DND-41 (cell line): ENCODE data around the gene TIMP1.

ENCODE experiments used
- ATAC-seq: fragments of 200-7000 bp; cut with Tn5 transposase; 3 replicates; pipeline ENCODE4 v1.9.1; 2021; ENCODE audit warnings: low read depth; ENCODE audit not compliant: insufficient read depth
- DNase-seq: peaks from one replicate; pipeline ENCODE4 v3.0.0-alpha.2; 2020
- H2AFZ ChIP-seq: 2 replicates; pipeline ENCODE4 v1.6.0; 2012; ENCODE audit warnings: low read depth, low read length
- H3K27ac ChIP-seq: 2 replicates; pipeline ENCODE4 v1.5.1; 2012; ENCODE audit warnings: low read length, inconsistent platforms
- H3K27me3 ChIP-seq: fragments of 200-600 bp; sonication (generic); 2 replicates; pipeline ENCODE4 v1.6.0; 2012; ENCODE audit warnings: low read length, mild to moderate bottlenecking, inconsistent platforms; ENCODE audit not compliant: insufficient read depth, poor library complexity
- H3K36me3 ChIP-seq: 2 replicates; pipeline ENCODE4 v1.5.1; 2012; ENCODE audit warnings: low read length, inconsistent platforms; ENCODE audit not compliant: insufficient read depth
- H3K4me1 ChIP-seq: 2 replicates; pipeline ENCODE4 v1.5.1; 2012; ENCODE audit warnings: mild to moderate bottlenecking, low read length; ENCODE audit not compliant: insufficient read depth
- H3K4me2 ChIP-seq: 2 replicates; pipeline ENCODE4 v1.6.0; 2012; ENCODE audit warnings: mild to moderate bottlenecking, moderate library complexity, low read length, inconsistent platforms; ENCODE audit not compliant: insufficient read depth
- H3K4me3 ChIP-seq, 2 experiments: fragments of 200-600 bp in 1 of 2; shearing (Covaris generic) in 1 of 2; 2 replicates each; pipeline ENCODE4 v1.5.1; 2012 to 2016; ENCODE audit warnings: inconsistent platforms in 2 of 2, low read length in 2 of 2, mild to moderate bottlenecking in 2 of 2, low read depth in 1 of 2, moderate library complexity in 1 of 2
- H3K79me2 ChIP-seq: 2 replicates; pipeline ENCODE4 v1.6.0; 2012; ENCODE audit warnings: low read length, inconsistent platforms; ENCODE audit not compliant: insufficient read depth
- H3K9ac ChIP-seq: 2 replicates; pipeline ENCODE4 v1.6.0; 2012; ENCODE audit warnings: low read depth, mild to moderate bottlenecking, inconsistent platforms, low read length, moderate library complexity
- H3K9me3 ChIP-seq: 2 replicates; pipeline ENCODE4 v1.5.1; 2012; ENCODE audit warnings: low read length, moderate library complexity, mild to moderate bottlenecking, inconsistent platforms; ENCODE audit not compliant: insufficient read depth, severe bottlenecking
- H4K20me1 ChIP-seq: 2 replicates; pipeline ENCODE4 v1.6.0; 2012; ENCODE audit warnings: low read length; ENCODE audit not compliant: insufficient read depth
- EZH2 ChIP-seq: IDR thresholded peaks from 3 replicates; pipeline ENCODE4 v1.6.1; 2012; ENCODE audit warnings: borderline replicate concordance, low read depth, mild to moderate bottlenecking, moderate library complexity, low read length, inconsistent platforms; ENCODE audit not compliant: severe bottlenecking
- TF ChIP-seq, protein P1 (sequence below): IDR thresholded peaks from 2 replicates; pipeline ENCODE4 v1.5.1; 2012; ENCODE audit warnings: borderline replicate concordance, low read length, moderate library complexity, mild to moderate bottlenecking; ENCODE audit not compliant: poor library complexity, severe bottlenecking; ENCODE audit errors: extremely low read depth

Gene TIMP1

DNA sequence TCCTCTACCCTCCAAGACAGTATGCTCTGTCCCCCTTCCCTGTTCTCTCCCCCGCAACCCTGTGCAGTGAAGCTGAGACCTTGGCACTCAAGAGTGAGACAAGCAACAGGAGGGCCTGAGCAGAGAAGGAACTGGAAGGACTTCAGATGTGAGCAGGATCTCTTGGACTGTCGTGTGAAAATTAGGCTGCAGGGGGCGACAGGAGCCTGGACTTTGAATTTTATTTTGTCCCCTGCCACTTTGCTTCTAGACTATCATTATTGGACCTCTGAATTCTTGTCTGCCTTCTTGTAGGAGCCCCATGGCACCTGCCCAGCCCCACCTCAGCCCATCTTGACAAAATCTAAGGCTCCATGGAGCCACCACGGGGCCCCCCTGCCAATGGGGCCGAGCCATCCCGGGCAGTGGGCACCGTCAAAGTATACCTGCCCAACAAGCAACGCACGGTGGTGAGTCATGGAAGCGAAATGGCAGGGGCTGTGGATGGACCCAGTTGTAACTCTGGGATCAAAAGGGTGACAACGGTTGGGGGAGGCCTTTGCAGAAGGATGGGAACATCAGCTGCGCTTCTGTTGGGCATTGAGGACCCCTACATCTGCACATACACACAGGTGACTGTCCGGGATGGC, 19.5 kb upstream of the TIMP1 start:
- Histone ChIP-seq H3K4me1 (peaks cover 39% of the 10 kb centered on the region), H3K4me2 (peak overlapping the region; percentile 94; the same call in 1 of the 2 replicates), H3K79me2 (peaks cover 44% of the 10 kb centered on the region), H3K4me3 (no peak overlapping the region; a peak in 1 of 4 replicates), H2AFZ (no peak overlapping the region), H3K9me3 (no peaks in the 10 kb centered on the region), H4K20me1 (peaks cover 12% of the 10 kb centered on the region), H3K36me3 (peaks cover 46% of the 10 kb centered on the region), H3K27me3 (no peaks in the 10 kb centered on the region), H3K9ac (peak overlapping the region; percentile 72; the same call in 1 of the 2 replicates), H3K27ac (no peak overlapping the region)
- ATAC-seq (no peak), DNase-seq (peak; percentile 24)
- TF ChIP-seq, protein P1, sequence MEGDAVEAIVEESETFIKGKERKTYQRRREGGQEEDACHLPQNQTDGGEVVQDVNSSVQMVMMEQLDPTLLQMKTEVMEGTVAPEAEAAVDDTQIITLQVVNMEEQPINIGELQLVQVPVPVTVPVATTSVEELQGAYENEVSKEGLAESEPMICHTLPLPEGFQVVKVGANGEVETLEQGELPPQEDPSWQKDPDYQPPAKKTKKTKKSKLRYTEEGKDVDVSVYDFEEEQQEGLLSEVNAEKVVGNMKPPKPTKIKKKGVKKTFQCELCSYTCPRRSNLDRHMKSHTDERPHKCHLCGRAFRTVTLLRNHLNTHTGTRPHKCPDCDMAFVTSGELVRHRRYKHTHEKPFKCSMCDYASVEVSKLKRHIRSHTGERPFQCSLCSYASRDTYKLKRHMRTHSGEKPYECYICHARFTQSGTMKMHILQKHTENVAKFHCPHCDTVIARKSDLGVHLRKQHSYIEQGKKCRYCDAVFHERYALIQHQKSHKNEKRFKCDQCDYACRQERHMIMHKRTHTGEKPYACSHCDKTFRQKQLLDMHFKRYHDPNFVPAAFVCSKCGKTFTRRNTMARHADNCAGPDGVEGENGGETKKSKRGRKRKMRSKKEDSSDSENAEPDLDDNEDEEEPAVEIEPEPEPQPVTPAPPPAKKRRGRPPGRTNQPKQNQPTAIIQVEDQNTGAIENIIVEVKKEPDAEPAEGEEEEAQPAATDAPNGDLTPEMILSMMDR = peak; percentile 54
- no peak for TF ChIP-seq EZH2

DNA sequence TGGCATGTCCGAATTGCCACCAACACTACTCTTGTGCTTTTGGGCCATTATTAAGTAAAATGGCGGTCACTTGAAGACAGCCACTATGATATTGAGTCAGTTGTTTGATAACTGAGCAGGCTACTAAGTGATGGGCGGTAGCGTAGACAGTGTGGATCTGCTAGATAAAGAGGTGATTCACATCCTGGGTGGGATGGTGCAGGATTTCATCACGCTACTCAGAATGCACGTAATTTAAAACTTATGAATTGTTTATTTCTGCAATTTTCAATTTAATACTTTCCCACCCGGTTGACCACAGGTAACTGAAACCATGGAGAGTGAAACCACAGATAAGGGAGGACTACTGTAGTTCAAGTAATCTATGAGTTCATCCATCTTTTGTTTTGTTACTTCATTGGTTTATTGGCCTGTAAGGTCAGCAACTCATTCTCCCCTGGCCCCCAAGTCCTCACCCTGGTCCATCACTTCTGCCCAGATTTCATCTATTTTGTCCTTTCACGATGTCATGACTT, 18.4 kb upstream of the TIMP1 start:
- Histone ChIP-seq H3K27me3 (no peaks in the 10 kb centered on the region), H4K20me1 (peaks cover 12% of the 10 kb centered on the region), H3K79me2 (peaks cover 44% of the 10 kb centered on the region), H3K9me3 (no peaks in the 10 kb centered on the region), H3K4me3 (no peak overlapping the region), H3K9ac (no peak overlapping the region), H3K36me3 (peaks cover 58% of the 10 kb centered on the region), H3K4me2 (no peak overlapping the region; the same call in 1 of the 2 replicates), H2AFZ (no peak overlapping the region), H3K27ac (no peak overlapping the region), H3K4me1 (peaks cover 39% of the 10 kb centered on the region)
- TF ChIP-seq, protein P1 = no peak
- no peak for TF ChIP-seq EZH2
- ATAC-seq = no peak
- DNase-seq = no peak

DNA sequence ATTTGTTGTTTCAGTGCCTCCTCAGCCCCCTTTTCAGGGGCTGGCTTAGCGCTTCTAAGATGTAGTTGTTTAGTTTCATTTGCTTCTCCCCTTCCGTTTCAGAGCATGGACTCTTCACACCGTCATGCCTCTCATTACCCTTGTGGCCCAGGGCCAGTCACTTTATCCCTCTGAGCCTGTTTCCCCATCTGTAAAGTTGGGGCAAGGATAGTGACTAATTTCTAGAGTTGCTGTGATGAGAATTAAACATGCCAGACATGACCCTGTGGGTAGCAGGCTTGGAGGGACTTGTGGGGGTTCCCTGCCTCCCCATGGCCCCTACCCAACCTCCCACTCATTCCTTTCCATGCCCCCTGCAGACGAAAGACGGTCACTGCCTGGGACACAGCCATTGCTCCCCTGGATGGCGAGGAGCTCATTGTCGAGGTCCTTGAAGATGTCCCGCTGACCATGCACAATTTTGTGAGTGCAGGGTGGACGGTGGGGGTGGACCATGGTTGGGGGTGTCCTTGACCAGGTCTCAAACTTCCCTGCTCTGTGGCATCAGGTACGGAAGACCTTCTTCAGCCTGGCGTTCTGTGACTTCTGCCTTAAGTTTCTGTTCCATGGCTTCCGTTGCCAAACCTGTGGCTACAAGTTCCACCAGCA, 17.7 kb upstream of the TIMP1 start:
- H3K79me2 ChIP-seq = peaks cover 41% of the 10 kb centered on the region
- ATAC-seq (no peak), DNase-seq (no peak)
- TF ChIP-seq, protein P1 = peak; percentile 15
- TF ChIP-seq EZH2 = no peak
- no peak overlapping the region for H3K4me2 ChIP-seq
- peaks cover 36% of the 10 kb centered on the region for H3K4me1 ChIP-seq
- H3K36me3 ChIP-seq = peaks cover 65% of the 10 kb centered on the region
- no peak overlapping the region for H3K27ac ChIP-seq
- H3K4me3 ChIP-seq = no peak overlapping the region
- H3K9me3 ChIP-seq = no peaks in the 10 kb centered on the region
- H4K20me1 ChIP-seq = peaks cover 12% of the 10 kb centered on the region
- no peak overlapping the region for H3K9ac ChIP-seq
- no peak overlapping the region for H2AFZ ChIP-seq
- no peaks in the 10 kb centered on the region for H3K27me3 ChIP-seq
